NCI-H748 treated with DMSO at 0.1 percent for 48 hours (cell line): Measurements from ENCODE around the gene HSD17B13.
A peak's percentile ranks its signal among the peaks of the same experiment; 100 is the strongest.
"Not testable (repeated sequence)": the region's sequence is repeated elsewhere in the genome, so short reads cannot be mapped to it uniquely, and the experiment has no call there.

Source experiments
- DNase-seq: peaks from one replicate; lab custom pipeline; 2025; lab: John Stamatoyannopoulos, UW

HSD17B13 gene

DNA sequence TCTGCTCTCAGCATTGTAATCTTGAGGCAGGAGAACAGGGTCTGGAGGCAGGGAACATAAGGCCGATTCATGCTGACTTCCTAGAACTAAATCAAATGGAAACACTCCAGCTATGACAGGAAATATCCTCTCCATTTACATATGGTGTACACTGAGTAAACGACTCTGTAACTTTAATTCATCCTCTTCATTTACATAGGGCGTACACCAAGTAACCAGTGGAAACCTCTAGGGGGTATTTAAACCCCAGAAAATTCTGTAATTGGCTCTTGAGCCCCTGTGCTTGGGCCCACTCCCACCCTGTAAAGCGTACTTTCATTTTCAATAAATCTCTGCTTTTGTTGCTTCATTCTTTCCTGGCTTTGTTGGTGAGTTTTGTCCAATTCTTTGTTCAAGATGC is 7.7 kb downstream of the HSD17B13 start:
- not testable (repeated sequence) for DNase-seq

DNA sequence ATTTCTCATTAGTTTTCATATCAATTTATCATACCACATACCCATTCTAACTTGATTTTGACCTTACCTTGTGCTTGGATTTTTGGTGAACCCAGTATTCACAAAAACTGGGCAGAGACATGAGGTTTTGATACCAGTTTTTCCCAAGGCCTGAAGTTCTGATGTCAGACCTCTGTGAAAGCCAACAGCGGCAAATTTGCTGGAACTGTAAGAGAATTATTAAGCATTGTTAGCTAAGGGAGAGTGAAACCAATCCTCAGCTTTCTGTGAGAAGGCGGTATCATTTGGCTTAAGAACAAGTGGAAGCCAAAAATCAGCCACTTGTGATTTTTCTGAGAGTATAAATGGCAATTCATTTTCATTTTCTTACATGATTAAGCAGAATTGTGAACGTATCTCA is 8.9 kb downstream of the HSD17B13 start:
- DNase-seq = no peak

DNA sequence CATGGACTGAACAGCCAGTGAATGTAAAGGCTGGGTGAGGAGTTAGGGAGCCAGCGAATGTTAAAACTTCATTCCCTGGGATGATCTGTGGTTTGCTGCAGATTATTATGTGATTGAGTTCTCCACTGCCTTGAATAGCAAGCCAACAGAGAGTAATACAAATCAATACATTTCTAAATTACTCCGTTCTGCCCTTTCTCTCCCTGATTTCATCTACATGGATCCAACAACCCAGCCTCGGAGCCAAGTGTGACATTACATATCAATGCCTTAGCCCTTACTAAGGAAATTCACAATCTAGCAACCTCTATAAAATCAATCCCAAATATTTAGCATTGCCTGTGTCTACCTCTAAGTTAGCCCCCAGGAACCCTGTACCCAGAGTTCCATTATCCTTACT is 11.0 kb downstream of the HSD17B13 start:
- no peak for DNase-seq

DNA sequence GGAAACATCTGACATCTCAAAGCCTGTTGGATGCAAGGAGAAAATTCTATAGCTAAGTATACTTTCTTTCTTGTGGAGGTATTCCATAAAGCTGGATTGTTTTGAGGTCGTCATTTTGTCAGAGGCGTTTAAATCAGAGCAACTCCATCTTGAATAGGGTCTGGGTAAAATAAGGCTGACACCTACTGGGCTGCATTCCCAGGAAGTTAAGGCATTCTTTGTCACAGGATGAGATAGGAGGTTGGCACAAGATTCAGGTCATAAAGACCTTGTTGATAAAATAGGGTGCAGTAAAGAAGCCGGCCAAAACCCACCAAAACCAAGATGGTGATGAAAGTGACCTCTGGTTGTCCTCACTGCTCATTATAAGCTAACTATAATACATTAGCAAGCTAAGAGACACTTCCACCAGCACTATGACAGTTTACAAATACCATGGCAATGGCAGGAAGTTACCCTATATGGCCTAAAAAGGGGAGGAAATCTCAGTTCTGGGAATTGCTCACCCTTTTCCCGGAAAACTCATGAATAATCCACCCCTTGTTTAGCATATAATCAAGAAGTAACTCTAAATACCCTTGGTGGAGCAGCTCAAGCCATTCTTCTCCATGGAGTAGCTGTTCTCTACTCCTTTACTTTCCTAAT is 11.9 kb downstream of the HSD17B13 start:
- DNase-seq = no peak

DNA sequence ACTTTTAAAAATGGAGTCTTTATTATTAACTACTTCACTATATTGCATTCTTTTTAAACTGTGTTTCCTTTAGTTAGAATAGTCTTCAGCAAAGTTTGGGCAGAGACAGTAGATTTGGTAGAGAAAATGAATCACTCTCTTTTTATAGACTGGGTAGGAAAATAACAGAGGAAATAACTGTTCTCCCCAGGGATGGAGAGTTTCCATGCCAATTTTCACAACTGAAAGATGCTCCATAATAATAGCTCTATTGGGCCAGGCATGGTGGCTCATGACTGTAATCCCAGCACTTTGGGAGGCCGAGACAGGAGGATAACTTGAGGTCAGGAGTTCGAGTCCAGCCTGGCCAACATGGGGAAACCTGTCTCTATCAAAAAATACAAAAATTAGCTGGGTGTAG is 13.1 kb downstream of the HSD17B13 start:
- no peak for DNase-seq

DNA sequence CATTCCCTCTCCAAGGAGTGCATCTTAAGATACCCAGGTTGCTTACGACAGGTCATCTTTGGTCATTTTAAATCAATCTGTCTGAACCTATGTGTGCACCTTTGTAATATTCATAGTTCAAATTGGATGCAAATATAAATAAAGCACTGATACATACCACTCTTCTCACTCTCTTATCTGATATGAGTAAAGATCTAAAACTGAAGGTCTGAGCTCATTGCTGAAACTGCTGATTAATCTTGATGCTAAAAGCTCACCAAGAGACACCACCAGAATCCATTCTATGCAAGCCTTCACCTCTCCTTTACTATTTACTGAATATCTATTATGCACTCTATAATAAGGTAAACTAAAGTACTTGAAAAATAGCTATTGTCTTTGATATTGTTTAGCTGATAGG is 16.6 kb downstream of the HSD17B13 start:
- DNase-seq = no peak

DNA sequence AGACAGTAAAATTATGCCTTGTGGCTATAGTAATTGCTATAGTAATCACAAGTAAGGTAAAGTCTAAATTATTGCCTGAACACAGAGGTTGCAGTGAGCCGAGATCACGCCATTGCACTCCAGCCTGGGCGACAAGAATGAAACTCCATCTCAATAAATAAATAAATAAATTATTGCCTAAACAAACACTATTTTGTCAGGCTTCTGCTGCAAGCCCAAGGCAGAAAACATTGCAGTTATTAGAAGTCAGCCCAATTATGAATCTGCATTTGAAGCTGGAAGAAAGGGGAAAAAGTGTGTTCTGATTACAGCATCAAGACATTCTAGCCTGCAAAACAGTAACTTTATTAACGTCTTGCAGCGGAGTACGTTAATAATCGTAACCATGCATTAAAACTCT is 17.1 kb downstream of the HSD17B13 start:
- no peak for DNase-seq

DNA sequence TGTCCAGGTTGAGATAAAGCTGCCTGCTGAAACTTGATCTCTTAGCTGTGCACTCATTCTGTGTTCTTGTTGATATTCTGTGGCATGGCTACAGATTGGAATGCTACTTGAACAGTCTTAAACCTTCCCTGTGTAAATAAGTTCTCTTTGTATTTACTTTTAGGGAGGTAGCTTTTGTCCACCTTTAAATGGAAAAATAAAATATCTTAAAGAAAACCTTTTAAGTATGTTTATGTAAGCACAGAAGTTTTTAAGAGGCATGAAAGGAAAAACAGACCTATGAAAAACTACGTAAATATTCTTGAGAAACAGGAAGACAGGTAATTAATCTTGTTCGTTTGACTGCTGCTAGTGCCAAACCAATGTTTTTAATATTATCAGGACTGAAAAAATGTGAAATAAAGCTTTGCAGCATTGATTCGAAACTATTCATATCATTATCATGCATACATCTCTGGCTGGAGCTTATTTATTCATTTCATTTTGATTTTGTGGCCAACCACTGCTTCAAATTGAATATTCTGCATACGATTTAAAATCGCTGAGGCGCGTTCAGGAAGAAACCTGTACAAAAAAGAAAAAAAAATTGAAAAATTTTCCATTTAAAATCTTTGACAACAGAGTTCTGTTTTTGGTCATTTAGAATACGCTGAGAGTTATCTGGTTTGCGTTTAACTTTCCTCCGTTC is 17.8 kb downstream of the HSD17B13 start:
- no peak for DNase-seq

DNA sequence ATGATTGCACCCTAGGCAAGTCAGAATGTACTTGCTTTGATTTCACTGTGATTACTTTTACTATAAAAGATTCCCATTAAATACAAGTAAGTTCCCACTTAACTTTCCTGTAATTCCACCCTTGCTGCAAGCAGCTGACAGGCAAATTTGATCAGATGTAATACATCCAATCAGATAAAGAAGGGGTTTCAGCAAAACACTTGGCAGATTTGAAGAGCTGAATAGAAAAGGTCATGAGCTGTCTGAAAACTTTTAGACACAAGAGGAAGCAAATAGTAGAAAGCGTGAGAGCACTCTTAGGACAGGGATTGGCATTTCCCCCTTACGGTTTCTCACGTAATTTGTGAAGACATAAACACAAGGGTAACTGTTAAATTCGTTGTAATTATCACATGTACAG is 22.8 kb downstream of the HSD17B13 start:
- no peak for DNase-seq

DNA sequence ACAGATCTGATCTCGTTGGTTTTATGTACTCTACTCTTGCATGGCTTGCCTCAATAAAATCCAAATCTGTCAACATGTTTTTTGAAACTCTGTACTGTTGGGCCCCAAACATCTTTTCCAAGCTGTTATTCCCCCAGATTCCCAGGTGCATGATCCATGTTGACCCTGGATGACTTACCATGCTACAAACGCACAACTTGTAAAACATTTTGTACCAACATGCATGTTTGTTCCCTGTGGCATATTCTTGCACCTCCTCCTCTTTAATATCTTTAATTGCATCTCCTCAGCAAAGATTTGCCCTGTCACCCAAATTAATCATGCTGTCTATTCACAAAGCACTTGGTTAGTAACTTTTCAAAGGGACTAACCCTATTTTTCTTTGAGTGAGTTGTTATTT is 24.3 kb downstream of the HSD17B13 start:
- no peak for DNase-seq

DNA sequence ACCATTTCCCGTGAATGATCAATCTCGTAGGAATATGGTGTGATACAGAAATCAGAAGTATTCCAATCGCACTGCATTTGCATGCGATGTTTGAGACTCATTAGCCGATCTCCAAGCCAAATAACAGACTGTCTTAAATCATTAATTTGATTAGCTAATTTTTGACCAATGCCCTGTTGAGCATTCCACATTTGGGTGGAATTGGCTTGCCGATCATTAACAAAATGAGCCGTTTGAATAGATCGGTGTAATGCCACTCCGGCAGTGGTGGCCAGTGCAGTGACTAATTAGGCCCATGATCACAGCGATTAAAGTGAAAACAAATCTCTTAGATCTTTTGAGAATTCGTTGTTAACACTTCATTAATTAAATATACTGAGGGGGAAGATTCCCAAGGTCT is 27.8 kb downstream of the HSD17B13 start:
- DNase-seq = not testable (repeated sequence)

DNA sequence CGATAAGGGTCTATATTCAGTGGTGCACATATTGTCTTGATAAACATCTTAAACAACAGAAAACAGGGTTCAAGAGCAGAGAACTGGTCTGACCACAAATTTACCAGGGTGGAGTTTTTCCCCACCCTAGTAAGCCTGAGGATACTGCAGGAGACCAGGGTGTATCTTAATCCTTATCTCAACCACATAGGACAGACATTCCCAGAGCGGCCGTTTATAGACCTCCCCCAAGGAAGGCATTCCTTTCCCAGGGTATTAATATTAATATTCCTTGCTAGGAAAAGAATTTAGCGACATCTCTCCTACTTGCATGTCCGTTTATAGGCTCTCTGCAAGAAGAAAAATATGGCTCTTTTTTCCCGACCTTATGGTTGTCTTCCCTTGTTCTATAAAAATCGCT is 28.8 kb downstream of the HSD17B13 start:
- DNase-seq = not testable (repeated sequence)

DNA sequence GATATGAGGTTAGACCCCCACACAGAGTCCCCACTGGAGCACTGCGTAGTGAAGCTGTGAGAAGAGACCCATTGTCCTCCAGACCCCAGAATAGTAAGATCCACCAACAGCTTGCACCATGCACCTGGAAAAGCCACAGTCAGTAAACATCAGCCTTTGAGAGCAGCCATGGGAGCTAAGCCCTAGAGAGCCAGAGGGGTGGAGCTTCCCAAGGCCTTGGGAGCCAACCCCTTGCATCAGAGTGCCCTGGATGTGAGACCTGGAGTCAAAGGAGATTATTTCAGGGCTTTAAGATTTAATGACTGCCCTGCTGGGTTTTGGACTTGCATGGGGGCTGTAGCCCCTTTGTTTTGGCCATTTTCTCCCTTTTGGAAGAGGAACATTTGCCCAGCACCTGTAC is 35.7 kb downstream of the HSD17B13 start:
- DNase-seq = no peak

DNA sequence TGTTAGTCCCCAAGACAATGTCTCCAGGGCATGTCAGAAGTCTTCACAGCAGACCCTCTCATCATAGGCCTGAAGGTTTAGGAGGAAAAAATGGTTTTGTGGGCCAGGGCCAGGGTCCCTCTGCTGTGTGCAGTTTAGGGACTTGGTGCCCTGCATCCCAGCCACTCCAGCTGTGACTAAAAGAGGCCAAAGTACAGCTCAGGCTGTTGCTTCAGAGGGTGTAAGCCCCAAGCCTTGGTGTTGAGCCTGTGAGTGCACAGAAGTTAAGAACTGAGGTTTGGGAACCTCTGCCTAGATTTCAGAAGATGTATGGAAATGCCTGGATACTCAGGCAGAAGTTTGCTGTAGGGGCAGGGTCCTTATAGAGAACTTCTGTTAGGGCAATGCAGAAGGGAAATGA is 38.4 kb downstream of the HSD17B13 start:
- DNase-seq = not testable (repeated sequence)

DNA sequence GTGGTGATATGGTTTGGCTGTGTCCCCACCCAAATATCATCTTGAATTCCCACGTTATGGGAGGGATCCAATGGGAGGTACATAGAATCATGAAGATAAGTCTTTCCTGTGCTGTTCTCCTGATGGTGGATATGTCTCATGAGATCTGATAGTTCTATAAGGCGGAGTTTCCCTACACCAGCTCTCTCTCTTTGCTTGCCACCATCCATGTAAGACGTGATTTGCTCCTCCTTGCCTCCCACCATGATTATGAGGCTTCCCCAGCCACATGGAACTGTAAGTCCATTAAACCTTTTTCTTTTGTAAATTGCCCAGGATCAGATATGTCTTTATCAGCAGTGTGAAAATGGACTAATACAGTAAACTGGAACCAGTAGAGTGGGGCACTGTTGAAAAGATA is 39.5 kb downstream of the HSD17B13 start:
- no peak for DNase-seq

DNA sequence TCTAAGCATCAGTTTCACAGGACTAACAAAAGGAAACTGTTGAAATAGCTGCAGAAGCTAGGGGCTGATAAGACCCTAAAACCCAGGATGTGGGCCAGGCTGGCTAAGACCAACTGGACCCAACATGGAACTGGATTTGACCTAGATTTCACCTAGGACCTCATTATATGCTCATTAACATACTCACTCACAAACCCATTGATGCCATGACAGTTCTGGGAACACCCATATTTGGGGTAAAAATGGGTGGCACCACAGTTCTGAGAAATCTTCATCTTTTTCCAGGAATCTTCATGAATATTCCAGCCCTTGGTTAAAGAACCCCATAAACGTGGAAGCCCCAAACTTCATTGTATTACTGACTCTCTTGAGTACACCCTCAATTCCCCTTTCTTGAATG is 41.1 kb downstream of the HSD17B13 start:
- DNase-seq = no peak

DNA sequence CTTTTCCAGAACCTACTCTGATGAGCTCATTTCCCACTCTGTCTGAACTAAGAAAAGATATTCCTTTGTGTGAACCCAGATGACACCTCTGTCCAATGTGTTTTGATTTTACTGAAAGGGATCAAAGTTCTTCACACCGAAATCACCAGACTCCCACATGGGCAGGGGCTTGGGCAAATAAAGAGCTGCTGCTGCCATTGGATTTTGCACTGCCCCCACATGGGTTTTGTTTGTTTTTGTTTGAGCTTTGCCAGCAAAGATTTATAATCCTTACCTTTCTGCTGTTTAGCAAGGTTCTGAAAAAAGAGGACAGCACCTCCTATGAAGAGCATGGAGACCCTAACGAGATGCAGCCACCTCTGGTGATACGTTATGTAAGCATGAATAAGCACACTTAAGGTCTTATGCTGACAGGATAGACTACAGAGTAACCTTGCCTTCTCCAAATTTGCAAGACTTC is 44.3 kb downstream of the HSD17B13 start:
- DNase-seq = no peak

DNA sequence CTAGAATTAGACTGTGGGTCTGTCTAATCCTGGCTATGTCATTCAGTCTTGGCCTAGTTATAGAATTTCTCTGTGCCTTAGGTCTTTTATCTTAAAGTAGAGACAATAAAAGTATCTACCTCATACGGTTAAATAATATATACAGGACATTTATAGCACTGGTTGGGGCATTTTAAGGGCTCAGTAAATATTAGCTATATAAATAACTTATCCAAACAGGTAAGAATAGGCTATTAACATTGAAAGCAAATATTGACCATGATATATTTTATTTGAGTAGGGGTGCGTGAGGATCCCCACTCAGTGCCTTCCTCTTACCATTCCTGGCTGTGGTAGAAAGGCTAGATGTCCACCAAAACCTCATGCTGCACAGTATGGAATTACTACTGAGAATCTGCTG is 47.4 kb downstream of the HSD17B13 start:
- no peak for DNase-seq

DNA sequence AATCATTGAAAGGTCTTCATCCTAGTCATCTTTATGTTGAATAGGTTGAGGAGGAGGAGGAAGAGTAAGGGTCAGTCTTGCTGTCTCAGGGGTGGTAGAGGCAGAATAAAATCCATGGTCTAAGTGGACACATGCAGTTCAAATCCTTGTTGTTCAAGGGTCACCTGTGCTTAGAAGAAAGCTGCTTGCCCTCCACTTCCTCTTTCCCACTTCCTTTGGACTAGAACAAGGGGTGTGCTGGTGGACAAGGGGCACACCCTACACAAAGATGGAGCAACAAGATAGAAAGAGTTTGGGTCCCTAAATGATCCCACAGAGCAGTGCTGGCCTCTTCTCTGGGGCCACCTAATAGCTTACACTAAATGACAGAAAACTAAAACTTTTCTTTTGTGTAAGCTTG is 47.9 kb downstream of the HSD17B13 start:
- no peak for DNase-seq

DNA sequence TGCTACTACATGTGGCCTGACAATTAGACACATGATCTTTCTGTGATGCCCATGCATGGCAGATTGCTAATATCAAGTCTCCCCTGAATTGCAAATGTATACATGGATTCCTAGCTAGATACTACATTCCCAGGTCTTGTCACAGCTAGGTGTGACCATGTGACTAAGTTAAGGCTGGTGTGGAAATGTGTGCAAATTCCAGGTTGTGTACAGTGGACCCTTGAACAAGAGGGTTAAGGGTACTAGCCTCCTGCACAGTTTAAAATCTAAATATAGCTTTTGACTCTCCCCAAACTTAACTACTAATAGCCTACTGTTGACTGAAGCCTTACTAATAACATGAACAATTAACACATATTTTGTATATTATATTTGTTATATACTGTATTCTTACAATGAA is 48.4 kb downstream of the HSD17B13 start:
- DNase-seq = no peak

DNA sequence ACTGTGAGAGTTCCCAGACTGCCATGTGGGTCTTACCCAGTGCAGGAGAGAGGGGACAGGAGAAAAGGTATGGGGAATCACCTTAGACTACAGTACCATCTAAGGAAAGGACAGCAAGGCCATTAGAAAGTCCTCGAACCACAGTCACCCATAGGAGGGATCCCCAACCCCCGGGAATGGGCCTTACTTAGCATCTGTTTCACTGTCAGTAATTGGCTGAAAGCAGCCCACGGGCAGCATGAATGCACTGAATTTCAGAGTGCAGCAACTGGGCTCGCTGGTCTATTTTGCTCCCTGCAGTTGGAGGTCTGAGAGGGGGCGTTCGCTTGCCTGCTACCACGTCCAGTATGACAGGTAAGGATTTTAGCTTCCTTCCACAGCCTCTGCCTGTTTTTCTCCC is 51.9 kb downstream of the HSD17B13 start:
- DNase-seq = no peak

DNA sequence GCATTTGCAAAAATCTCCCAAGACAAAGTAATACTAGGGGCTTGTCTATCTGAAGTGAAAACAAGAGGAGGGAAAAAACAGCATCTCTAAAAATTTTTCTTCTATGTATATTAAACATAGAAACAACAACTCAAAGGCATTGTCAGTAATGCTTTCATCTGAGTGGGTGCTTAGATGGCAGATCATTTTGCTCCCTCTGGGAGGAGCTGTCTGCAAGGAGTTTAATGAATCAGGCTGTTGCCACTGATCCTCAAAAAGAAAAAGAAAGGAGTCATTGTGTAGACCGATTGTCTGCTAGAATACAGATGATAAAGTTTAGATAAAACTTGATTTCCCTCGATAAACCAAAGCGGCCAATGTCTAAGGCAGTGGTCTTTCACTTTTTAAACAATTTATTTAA is 52.5 kb downstream of the HSD17B13 start:
- peak; percentile 12 for DNase-seq

DNA sequence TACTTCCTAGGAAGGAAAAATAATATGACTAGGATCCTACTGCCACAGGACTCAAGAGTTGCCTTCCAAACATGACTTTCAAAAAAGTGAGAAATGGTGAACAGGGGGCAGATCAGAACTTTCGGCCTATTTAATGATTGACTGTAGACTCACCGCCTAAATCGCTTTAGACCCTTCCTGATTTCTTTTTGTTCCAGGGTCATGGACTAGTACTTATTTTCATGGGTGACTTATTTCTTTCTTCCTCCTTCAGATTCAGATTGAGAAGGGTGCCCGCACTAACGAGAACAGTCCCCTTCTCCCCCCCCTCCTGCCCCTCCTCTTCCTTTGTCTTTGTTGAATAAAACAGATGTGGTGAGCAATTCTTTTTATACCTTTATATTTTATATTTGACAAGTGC is 54.3 kb downstream of the HSD17B13 start:
- DNase-seq = no peak

DNA sequence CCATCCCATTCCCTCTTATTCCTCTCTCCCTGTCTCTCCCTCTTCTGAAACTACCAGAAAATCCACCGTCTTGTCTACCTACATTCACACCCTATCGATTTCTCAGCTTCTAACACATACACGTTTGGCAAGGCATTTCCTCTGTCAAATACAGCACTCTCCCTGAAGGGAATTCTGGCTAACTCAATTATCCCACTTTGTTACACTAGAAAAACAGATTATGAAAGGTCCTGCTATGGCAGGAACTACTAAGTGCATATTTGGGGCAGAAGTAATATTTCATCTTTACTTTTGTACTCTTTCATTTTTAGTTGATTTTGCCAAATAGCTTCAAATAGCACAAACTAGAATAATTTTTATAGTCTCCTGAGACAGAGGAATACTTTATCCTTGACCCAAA is 55.7 kb downstream of the HSD17B13 start:
- no peak for DNase-seq
